Right renal cortex interstitium (tissue), 3 donors: ENCODE results near the gene CHAD. TPM values are rescaled to one million over a fixed set of nuclear protein-coding genes. Genes with fewer than 3 reads are reported as not detected.
"Not testable (repeated sequence)": the region's sequence is repeated elsewhere in the genome, so short reads cannot be mapped to it uniquely, and the experiment has no call there.

ENCODE experiments used
- DNase-seq, 3 donors: peaks; one replicate each; pipeline ENCODE4 v3.0.0-alpha.2; 2013; ENCODE audit warnings: low read depth in 3 of 3, low spot score in 2 of 3
- polyA plus RNA-seq, 3 donors: library from polyadenylated mRNA; unstranded; fragments of 120-200 nt; gene quantifications; one replicate each; pipeline ENCODE4 v1.2.1, GENCODE V29; 2013; ENCODE audit not compliant: insufficient read length in 3 of 3

The CHAD gene
- polyA plus RNA-seq, 3 donors, result 0.86 to 2.3 (median 1.0) TPM

DNA sequence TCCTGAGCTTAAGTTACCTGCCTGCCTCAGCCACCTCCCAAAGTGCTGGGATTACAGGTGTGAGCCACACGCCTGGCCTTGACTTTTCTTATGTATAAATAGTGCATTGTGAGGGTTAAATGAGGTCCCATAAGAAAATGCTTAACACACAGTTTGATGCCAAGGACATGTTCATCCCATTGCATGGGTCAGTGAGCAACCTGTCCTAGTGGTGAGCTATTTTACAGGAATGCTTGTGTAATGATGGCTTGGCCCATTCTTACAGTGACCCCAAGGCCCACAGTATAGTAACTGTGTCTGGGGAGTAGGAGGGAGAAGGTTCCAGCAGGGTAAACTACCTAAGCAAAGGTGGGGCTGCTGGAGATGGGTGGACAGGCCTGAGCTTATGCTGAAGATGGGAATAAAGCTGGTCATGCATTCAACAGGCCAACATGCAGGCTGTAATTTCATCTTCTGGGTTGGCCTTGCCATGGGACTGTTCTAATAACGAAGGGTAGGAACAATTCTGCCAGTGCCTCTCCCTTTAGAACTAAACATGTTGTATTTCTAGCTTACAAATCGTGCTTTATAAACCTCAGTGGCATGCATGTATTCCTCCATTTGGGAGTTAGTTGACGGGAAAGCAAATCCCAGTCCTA is 36.4 kb downstream of the CHAD start:
- no peak for DNase-seq

DNA sequence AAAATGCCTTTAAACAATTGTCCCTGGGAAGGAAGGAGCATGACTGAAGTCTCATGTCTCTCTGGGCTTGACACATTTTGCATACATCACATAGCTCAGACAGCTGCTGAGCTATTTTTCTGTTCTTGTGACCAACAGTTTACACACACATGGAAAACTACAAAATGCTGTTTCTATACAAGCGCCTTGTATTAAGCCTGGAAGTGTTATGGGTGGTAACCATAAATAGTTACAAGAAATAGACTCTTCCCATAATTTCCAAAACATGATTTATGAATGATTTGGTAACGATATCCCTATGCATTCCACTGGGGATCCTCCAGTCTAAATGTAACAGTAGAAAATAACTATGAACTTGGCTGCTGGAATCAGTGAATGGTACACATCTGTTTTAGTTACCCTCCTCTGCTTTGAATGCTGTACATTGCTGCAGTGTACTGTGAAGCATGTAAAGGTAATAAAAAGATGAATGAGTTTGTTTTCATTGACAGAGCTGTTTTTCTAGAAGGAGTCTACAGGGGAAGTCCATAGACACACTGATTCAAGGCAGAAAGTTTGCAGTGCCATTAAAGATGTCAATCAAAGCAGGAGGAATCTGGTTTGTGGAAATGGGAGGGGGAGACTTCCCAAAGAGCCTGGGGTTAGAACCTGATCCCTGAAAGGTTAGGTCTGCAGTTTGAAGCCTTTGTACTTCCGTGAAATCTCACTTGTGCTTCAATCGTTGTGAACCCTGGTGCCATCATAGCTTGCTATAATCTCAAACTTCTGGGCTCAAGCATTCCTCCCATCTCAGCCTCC is 37.7 kb downstream of the CHAD start:
- DNase-seq, result no peak

DNA sequence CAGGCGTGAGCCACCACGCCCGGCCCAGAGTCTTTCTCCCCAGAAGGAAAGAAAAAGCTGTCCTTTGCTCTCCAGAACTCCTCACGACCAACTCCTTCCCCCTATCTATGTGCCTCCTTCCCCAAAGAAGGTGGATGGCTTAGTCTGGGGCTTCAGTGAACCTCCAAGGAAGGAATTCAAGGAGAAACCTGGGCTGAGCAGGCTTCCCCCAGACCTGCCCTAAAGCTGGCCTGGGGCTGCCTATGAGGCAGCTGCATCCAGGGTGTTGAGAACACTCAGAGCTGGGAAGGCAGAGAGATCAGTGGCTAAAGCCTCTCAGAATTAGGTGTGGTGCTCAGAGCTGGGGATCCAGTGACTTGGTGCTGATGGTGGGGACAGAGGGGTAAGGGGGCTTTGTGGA is 38.9 kb downstream of the CHAD start:
- no peak for DNase-seq

DNA sequence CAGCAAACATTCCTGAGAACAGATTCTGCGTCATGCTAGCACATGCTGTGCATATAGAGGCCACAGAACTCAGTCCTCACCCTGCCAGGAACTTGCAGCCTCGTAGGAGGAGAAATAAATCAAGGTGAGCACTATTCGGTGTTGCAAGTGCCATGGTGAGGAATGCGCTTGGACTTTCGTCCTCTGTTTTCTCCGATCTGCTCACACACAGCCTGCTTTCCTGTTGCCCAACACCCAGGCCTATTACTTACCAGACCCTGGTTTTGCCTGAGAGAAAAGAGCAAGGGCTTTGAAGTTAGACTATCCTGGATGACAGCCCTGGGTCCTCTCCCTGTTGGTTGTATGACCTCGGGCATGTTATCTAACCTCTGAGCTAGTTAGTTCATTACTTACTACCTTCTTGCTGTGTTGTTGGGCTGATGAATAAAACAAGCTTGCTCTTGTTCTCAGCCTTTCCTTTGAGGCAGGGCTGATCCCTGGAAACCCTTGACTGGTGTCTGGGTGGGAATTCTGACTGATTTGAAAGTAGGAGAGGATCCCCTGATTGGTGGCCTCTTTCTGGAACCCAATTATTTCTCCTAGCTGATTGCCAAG is 39.8 kb downstream of the CHAD start:
- no peak for DNase-seq

DNA sequence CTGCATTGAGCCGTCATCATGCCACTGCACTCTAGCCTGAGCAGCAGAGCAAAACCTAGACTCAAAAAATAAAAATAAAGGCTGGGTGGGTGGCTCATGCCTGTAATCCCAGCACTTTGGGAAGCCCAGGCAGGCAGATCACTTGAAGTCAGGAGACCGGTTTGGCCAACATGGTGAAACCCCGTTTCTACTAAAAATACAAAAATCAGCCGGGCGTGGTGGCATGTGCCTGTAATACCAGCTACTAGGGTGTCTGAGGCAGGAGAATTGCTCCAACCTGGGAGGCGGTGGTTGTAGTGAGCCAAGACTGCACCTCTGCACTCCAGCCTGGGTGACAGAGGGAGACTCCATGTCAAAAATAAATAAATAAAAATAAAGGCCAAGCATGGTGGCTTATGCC is 40.6 kb downstream of the CHAD start:
- DNase-seq, result not testable (repeated sequence)

DNA sequence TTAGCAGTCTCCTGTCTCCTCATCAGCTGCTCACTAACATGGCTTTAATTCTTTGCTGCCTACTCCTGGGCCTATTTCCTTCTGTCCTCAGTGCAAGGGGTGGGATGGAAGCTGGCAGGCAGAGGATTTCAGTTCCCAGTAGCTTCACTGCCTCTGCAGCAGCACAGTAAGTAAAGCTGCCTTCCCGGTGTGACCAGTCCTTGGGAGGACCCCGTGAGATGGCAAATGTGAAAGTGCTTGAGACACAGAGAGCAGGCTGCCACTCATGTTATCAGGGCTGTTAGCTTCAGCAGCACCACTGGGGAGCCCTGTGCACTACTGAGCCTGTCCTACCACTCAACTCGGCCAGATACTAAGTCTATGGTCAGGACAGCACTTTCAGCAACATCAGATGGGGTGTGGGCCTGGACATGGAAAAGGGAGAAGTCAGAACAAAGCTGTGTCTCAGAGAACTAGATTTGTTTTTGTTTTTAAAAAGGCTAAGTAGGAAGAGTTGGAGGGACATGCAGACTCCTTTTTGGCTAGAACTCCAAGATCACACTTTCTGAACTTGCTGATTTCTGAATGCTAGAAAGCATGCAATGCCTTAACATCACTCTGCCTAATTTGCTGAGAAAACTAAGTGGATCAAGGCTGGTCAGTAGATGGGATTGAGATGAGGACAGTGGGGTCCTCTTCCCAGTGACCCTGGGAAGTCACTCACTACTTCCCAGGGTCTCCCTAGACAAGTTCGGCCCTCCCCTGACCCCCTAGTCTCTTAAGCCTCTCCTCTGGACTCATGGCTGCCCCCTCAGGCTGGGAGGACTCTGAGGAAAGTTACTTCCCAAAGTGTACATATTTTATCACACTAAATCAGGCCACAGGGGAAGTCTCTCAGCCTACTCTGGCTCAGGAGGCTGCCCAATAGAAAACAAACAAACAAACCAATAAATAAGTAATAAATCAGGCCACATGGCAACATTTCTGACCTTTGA is 41.6 kb downstream of the CHAD start:
- no peak for DNase-seq

DNA sequence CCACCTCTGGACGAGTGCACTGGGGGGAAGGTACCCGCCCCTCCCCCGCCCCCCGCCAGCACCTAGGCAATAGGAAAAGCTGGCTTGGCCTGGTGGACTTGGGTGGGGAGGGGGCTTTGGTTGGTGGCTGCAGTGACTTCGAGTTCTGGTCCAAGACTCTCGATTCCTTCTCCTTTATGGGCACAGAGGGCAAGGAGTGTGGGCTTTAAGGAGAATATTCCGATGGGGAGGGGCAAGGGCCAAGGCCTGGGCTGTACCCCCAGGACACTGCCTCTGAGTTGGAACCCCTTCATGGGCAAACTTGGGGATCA is 42.3 kb downstream of the CHAD start:
- DNase-seq, result no peak

DNA sequence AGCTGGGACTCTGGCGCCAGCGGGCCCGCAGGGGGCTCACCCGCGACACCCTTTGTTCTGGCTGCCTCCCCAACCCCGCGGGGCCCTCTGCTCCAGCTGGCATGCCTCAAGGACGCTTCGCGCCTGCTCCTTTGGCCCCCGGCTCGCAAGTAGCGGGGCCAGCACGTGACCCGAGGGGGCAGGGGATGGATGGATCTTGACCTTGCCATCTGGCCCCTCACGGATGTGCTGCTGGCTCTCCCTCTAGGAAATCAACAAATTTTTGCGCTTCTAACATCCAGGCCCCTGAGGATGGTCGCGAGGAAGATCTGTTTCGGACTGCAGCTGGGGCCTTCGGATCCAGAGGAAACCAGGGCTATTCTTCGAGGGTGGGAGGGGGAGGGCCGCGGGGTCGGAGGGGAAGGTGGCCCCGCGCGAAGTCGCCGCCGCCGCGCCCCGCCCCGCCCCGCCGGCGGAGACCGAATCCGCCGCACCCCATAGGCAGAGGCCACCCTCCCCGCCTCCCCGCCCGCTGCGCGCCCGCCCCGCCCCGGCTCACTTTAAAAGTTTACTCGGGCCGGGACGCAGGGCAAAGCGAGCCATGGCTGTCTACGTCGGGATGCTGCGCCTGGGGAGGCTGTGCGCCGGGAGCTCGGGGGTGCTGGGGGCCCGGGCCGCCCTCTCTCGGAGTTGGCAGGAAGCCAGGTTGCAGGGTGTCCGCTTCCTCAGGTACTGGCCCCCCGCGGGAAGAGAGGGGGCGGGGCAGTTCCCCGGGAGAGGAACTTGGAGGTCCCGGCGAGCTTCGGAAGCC is 42.8 kb downstream of the CHAD start, which contains the start of gene ACSF2:
Gene ACSF2, plus strand, starts transcription at position 537 of the 790 bp plus-strand sequence. Its CDS starts 44 bp downstream, at position 581.
- DNase-seq, result no peak

DNA sequence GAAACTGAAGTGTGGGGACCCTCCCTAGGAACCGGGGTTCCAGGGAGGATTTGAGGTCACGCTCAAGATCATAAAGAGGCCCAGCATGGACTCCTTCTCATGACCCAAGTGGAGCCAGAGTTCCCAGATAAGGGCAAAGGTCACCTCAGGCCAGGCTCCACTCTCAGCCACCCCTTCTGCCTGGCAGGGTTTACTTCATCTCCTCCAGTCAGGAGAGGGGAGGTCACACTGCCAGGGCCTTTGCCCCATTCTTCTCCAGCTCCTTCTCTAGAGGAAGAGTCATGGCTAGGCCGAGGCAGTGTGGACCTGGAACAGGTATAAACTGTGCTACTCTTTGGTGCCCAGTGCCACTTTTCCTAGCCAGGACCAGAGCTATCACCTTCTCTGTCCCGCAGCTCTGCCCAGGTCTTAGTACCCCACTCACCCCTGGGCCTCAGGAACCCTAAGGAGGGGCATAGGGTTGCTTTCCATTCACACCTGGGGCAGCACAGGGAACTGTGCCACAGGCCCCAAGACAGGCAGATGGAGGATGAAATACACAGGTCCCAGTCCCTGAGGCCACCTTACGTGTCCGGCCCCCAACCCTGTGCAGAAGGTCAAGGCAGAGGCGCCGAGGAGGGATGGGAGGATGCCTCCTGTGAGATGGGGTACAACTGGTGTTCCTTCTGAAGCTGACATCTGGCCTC is 43.5 kb downstream of the CHAD start:
- no peak for DNase-seq

DNA sequence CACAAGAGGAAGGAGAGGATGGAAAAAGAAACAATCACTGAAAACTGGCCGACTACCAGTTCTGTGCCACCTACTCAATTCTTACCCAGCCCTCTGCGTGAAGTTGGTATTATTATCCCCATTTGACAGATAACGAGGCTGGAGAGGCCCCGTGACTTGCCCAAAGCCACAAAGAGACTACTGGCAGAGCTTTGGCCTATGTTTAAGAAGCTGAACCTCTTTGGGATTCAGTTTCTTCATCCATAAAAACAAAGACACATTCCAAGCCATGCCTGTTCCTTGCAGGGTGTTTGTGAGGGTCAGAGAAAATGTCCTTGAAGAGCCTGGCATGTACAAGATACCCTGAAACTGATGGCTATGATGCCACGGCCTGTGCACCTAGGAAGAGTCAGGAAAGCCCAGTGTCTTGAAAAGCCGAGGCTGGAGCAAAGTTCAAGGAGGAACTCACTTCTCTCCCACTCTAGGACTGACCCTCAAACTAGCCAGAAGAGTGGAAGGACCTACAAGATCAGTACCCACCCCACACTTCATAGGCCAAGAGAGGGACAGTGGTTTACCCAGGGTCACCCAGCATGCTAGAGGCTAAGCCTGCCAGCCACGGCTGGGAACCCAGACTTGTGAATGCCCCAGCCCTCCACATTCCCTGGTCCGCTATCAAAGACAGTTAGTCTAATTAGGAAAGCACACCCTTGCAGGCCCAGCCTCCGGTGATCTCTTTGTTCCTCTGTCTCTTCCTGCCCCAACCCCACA is 44.3 kb downstream of the CHAD start:
- DNase-seq, result no peak

DNA sequence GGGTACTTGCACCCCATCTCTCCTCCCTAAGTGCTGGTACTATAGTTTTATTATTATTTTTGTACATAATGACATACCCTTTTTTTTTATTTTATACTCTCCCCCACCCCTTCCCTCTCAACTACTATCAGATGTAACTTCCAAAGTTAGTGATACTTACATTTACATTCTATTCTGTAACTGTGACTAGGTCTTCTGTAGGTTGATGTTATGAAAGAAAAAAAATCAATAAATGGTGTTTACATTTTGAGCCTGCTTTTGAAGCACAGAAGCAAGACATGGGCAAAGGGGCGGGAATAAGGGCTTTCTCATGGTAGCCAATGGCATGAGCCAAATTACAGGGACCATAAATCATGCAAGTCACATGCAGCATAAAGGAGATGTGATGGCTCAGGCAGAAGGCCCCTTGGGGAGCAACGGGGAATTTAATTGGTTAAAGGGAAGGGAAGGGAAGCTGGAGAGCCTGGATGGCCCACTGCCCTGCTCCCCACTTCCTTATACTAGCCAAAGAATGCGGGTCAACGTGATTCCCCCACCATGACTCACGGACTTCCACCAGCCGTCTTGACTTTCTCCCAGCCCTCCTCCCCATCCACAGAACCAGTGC is 45.0 kb downstream of the CHAD start:
- DNase-seq, result no peak

DNA sequence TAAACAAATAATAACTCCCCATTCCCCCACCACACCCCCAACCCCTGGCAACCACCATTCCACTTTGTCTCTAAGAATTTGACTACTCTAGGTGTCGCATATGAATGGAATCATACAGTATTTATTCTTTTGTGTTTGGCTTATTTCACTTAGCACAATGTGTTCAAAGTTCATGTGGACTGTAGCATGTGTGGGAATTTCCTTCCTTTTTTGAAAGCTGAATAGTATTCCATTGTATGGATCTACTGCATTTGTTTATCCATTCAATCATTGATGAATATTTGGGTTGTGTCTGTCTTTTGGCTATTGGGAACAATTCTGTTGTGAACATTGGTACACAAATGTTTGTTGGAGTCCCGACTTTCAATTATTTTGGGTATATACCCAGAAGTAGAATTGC is 45.9 kb downstream of the CHAD start:
- no peak for DNase-seq

DNA sequence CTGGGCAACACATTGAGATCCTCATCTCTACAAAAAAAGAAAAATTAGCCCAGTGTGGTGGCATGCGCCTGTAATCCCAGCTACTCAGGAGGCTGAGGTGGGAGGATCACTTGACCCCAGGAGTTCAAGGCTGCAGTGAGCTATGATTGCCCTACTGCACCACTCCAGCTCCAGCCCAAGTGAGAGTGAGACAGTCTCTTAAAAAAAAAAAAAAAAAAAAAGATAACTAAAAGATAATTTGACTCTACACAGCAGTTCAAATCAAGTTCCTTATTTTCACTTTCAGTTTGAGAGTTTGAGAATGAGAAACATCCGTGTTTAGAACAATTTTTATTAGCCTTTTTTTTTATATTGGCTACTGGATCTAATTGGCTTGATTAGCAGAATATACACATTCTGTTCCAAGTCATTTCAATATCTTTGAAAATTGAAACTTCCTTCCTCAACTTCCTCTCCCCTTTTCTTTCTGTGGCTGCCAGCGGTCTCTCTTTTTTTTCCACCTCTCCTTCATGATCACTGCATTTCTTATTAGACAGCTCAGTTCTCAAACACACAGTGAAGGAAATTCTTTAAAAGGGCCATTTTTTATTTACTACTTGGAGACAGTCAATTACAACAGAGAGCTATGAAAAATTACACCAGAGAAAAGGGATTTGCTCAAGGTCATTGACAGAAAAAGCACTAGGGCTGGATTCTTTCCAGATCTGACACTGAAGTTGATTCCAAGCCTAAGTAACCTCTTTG is 47.2 kb downstream of the CHAD start:
- DNase-seq, result no peak

DNA sequence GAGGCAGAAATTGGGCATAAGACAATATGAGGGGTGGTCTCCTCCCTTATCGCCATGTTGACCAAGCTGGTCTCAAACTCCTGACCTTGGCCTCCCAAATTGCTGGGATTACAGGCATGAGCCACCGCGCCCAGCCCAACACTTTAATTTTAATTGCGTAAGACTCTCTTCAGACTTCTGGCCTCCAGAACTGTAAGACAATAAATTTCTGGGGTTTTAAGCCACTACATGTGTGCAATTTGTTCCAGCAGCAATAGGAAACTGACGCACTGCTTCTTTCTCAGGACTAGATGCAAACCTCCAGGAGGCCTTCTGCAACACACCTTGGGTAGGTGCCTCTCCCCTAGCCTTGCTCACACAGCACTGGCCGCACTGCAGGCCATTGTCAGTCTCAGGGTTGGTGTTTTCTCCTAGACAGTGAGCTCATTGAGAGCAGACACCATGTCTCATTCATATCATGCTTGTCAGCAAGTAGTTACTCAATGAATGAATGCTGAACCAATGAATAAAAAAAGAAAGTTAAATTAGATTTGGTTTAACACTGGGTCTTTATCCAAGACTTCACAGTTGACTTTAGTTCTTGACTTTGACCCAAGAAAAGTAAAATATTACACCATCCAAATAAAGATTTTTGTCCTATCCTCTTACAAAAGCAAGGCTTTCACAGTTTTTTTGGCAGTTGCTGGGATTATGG is 48.1 kb downstream of the CHAD start:
- DNase-seq, result no peak

DNA sequence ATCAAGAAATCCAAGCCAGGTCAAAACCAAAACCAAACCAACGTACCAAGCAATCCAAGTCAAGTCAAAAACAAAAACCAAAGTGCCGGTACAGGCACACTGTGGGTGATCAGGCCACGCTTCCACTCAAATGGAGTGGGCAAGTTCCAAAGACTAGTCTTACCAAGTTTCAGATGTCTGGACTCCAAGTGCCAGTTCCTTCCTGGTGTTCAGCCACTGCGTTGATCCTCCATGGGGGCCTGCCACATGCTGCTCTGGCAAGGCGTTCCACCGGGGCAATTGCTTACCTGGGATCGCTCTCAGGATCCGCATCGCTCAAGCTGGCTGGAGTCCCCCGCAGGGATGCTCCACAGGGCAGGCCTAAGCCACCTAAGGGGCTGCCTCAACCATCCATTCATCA is 49.1 kb downstream of the CHAD start:
- not testable (repeated sequence) for DNase-seq

DNA sequence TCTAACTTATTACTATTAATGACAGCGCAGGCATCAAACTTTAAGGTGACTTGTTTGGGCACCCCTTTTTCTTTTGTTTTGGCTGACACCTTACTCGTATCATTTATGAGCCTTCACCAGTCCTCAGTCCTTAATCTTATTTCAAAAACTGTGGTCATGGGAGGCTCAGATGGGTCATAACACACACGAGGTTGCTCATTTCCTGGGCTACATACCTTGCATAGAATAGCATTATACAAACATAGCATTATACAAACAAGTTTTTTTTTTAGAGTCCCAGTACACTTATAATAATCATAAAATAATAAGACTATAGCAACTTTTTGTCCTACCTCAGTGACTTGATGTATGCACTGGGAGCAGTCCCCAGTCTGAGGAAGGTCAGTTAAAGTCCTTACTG is 53.9 kb downstream of the CHAD start:
- no peak for DNase-seq
